HepG2 (cell line): ENCODE data around the gene BSG. TPM values are rescaled to one million over a fixed set of nuclear protein-coding genes. Genes with fewer than 3 reads are reported as not detected.

Experiments
- AGO1 ChIP-seq: fragments of 200-400 bp; formaldehyde crosslinking; IDR thresholded peaks from 2 replicates; pipeline ENCODE4 v1.6.1; 2017; ENCODE audit warnings: mild to moderate bottlenecking, low read depth, low read length, moderate library complexity; ENCODE audit not compliant: poor library complexity, severe bottlenecking
- ARID3A ChIP-seq: IDR thresholded peaks from 2 replicates; pipeline ENCODE4 v1.6.1; 2012; ENCODE audit warnings: low read depth, low read length, improper control_type of control experiment
- ASH2L ChIP-seq: fragments of 300-600, 200-600 bp; sonication (generic); IDR thresholded peaks from 2 replicates; pipeline ENCODE4 v1.7.0; 2017; ENCODE audit warnings: low read depth, mild to moderate bottlenecking, moderate library complexity, mixed read lengths, low read length; ENCODE audit not compliant: insufficient read length
- ATF3 ChIP-seq: sonication (generic); formaldehyde crosslinking; IDR thresholded peaks from 2 replicates; pipeline ENCODE4 v1.4.0; 2020; ENCODE audit warnings: missing genetic modification reagents
- ATM ChIP-seq: fragments of 450-650 bp; IDR thresholded peaks from 2 replicates; pipeline ENCODE4 v1.7.1; 2017; ENCODE audit warnings: mild to moderate bottlenecking, borderline replicate concordance
- ATRX ChIP-seq: sonication (generic); formaldehyde crosslinking; IDR thresholded peaks from 2 replicates; pipeline ENCODE4 v1.4.0; 2020; ENCODE audit warnings: missing genetic modification reagents, borderline replicate concordance
- HES4 ChIP-seq: sonication (generic); formaldehyde crosslinking; IDR thresholded peaks from 2 replicates; pipeline ENCODE4 v1.9.0; 2021; ENCODE audit warnings: mild to moderate bottlenecking, missing genetic modification reagents, borderline replicate concordance
- KAT2B ChIP-seq: fragments of 150-350 bp; IDR thresholded peaks from 2 replicates; pipeline ENCODE4 v1.6.1; 2014; ENCODE audit warnings: low read depth, low read length, borderline replicate concordance
- MBNL3 ChIP-seq: fragments of 250-450 bp; sonication (Bioruptor Pico); conservative IDR thresholded peaks from 2 replicates; pipeline ENCODE4 v1.8.0; 2022; ENCODE audit warnings: mild to moderate bottlenecking, inconsistent platforms
- MED1 ChIP-seq: sonication (generic); formaldehyde crosslinking; IDR thresholded peaks from 2 replicates; pipeline ENCODE4 v1.4.0; 2020; ENCODE audit warnings: missing genetic modification reagents
- MXI1 ChIP-seq: IDR thresholded peaks from 3 replicates; pipeline ENCODE4 v1.6.1; 2012; ENCODE audit warnings: low read depth, low read length, inconsistent platforms, borderline replicate concordance
- NCOR1 ChIP-seq: fragments of 200-600 bp; sonication (generic); IDR thresholded peaks from 2 replicates; pipeline ENCODE4 v1.7.0; 2017; ENCODE audit warnings: antibody characterized with exemption, low read length, borderline replicate concordance
- ONECUT2 ChIP-seq: sonication (generic); formaldehyde crosslinking; IDR thresholded peaks from 2 replicates; pipeline ENCODE4 v1.4.0; 2020; ENCODE audit warnings: missing genetic modification reagents
- ZBTB3 ChIP-seq: sonication (generic); formaldehyde crosslinking; IDR thresholded peaks from 2 replicates; pipeline ENCODE4 v1.4.0; 2020; ENCODE audit warnings: low read depth, mild to moderate bottlenecking, moderate library complexity, missing genetic modification reagents, borderline replicate concordance
- ZBTB44 ChIP-seq: sonication (generic); formaldehyde crosslinking; IDR thresholded peaks from 2 replicates; pipeline ENCODE4 v1.4.0; 2020; ENCODE audit warnings: missing genetic modification reagents
- ZGPAT ChIP-seq: IDR thresholded peaks from 2 replicates; pipeline ENCODE4 v1.6.1; 2016; ENCODE audit warnings: mild to moderate bottlenecking
- ZNF281 ChIP-seq: sonication (generic); formaldehyde crosslinking; IDR thresholded peaks from 2 replicates; pipeline ENCODE4 v1.4.0; 2020; ENCODE audit warnings: missing genetic modification reagents, borderline replicate concordance
- ZNF382 ChIP-seq: sonication (generic); formaldehyde crosslinking; IDR thresholded peaks from 2 replicates; pipeline ENCODE4 v1.5.0; 2020; ENCODE audit warnings: missing genetic modification reagents, mild to moderate bottlenecking, borderline replicate concordance
- ZNF441 ChIP-seq: sonication (generic); formaldehyde crosslinking; IDR thresholded peaks from 2 replicates; pipeline ENCODE4 v1.7.0; 2021; ENCODE audit warnings: missing genetic modification reagents, borderline replicate concordance
- ZNF678 ChIP-seq: sonication (generic); formaldehyde crosslinking; IDR thresholded peaks from 2 replicates; pipeline ENCODE4 v1.4.0; 2020; ENCODE audit warnings: mild to moderate bottlenecking, missing genetic modification reagents
- ZNF772 ChIP-seq: sonication (generic); formaldehyde crosslinking; IDR thresholded peaks from 2 replicates; pipeline ENCODE4 v1.5.0; 2020; ENCODE audit warnings: mild to moderate bottlenecking, missing genetic modification reagents
- polyA plus RNA-seq, 8 experiments: library from polyadenylated mRNA; depleted of rRNA in 3 of 8; stranded (reverse) in 7 of 8; unstranded in 1 of 8; fragments of >200 nt; fragmentation: Illumina TruSeq in 4 of 8; extraction: Trizol in 4 of 8; gene quantifications; 2 replicates each; pipeline versions ENCODE4 v1.2.1 to v1.2.3, GENCODE V29; 2011 to 2016; ENCODE audit warnings: low read depth in 4 of 8, missing spikeins in 1 of 8, mixed read lengths in 1 of 8; ENCODE audit not compliant: insufficient read depth in 1 of 8
- total RNA-seq, 5 experiments: library from RNA; depleted of rRNA; stranded (reverse); fragments of >200 nt; fragmentation: Illumina TruSeq; extraction: Trizol; gene quantifications; 2 replicates each; pipeline ENCODE4 v1.2.3, GENCODE V29; 2016; ENCODE audit warnings: low read depth in 1 of 5

Gene BSG
- total and polyA plus RNA-seq, 2 of the 13 experiments (the other 11 are each of a cell fraction or from before 2014, with no cell fraction given), result 309 to 754 TPM

- TF ChIP-seq HES4 (CRISPR knock-in tag) (peak; percentile 90; the same call in 1 of the 2 replicates), ZNF382 (CRISPR knock-in tag) (no peak), KAT2B (no peak), ASH2L (no peak), ZNF441 (CRISPR knock-in tag) (peak; percentile 85; the same call in 1 of the 2 replicates), ZBTB44 (CRISPR knock-in tag) (peak; percentile 94; the same call in 1 of the 2 replicates), ARID3A (no peak), ONECUT2 (CRISPR knock-in tag) (no peak), ATRX (CRISPR knock-in tag) (no peak), ZNF772 (CRISPR knock-in tag) (peak; percentile 69; the same call in 1 of the 2 replicates), AGO1 (no peak), ATM (no peak), NCOR1 (no peak), MXI1 (peak; percentile 34; the same call in 1 of the 3 replicates), ZGPAT (CRISPR knock-in tag) (peak; percentile 68; the same call in 1 of the 2 replicates), ZNF281 (CRISPR knock-in tag) (peak; percentile 20; the same call in 1 of the 2 replicates), MED1 (no peak), ATF3 (peak; percentile 58; the same call in 1 of the 2 replicates), ZNF678 (CRISPR knock-in tag) (no peak), MBNL3 (CRISPR knock-in tag) (no peak), ZBTB3 (CRISPR knock-in tag) (no peak)
These were observed 18.9 kb downstream of the BSG start (continued) for GRCh38 chr19:591099-591958.
